ENCODE data around the gene DUS2. TPM values are rescaled to one million over a fixed set of nuclear protein-coding genes. Genes with fewer than 3 reads are reported as not detected.

Gene DUS2
- total RNA-seq (2022) (33.6 and 37.4 TPM in 2 replicates), Bru-seq, nascent RNA (percentile 65 among the genes with signal in this experiment), BruChase-seq, experiment 1, labeled RNA remaining after a 2-hour chase (percentile 65 among the genes with signal in this experiment), BruChase-seq, experiment 2, labeled RNA remaining after a 6-hour chase (percentile 66 among the genes with signal in this experiment)
- long read RNA-seq, transcript DUS2-207 (17 exons, 2,310 nt) = major isoform, 52 of 81 reads
- long read RNA-seq, transcript DUS2-201 (16 exons, 1,933 nt) = minor isoform, 10 of 81 reads
- long read RNA-seq, partial matches to known transcripts = 7 of 81 reads
- long read RNA-seq, other reads (novel, unspliced or antisense) = 12 of 81 reads

- Histone ChIP-seq H3K4me1 (no peaks in the 10 kb centered on the region; the same call in 1 of the 2 replicates), H3K36me3 (ENCODE audit: control insufficient read depth, insufficient read depth, low read length) (no peaks in the 10 kb centered on the region; the same call in none of the 2 replicates), H3K4me3 (ENCODE audit: low read depth, low read length) (peak within 1 kb of the TSS; percentile 89), H3K27me3 (replicated peaks; ENCODE audit: control insufficient read depth, insufficient read depth, low read length) (no peaks in the 10 kb centered on the region), H3K9me3 (no peaks in the 10 kb centered on the region)
- Mint-ChIP-seq H3K9me3 (ENCODE audit: unreplicated experiment) (no peaks in the 10 kb centered on the region), H3K27me3 (ENCODE audit: insufficient read depth, unreplicated experiment) (no peaks in the 10 kb centered on the region), H3K27ac (ENCODE audit: unreplicated experiment) (peak within 1 kb of the TSS; percentile 90), H3K4me1 (ENCODE audit: low read depth, unreplicated experiment) (peaks cover 8% of the 10 kb centered on the region), H3K36me3 (ENCODE audit: insufficient read depth, unreplicated experiment) (peaks cover 30% of the 10 kb centered on the region), H3K4me3 (ENCODE audit: unreplicated experiment) (peak within 1 kb of the TSS; percentile 83)
- BruUV-seq (replicated peaks) = TSS peak; percentile 69
- POLR2A ChIA-PET = interaction anchor here (0.5 to 1.9 kb wide), 12 partner anchors 20 to 1810 kb away, joined by 3 to 7 read pairs (median 3); partner anchors contain the start of genes GFOD2, PRMT7, PSMB10 and SLC7A6OS
- CTCF ChIA-PET = interaction anchor here (0.5 to 1.4 kb wide), 5 partner anchors 12 to 1222 kb away, joined by 3 to 7 read pairs (median 4); no protein-coding TSS in a partner anchor
- intact Hi-C loops (cut with micrococcal nuclease; ENCODE audit: unreplicated experiment) = loop anchor here (1.0 kb wide), 1 partner anchor 41 kb away; no protein-coding TSS in a partner anchor
- peak; percentile 94 to 96 for DNase-seq
- no peak for TF ChIP-seq CTCF (IDR thresholded peaks at IDR 0.05; ENCODE audit: insufficient read depth in 1 of 2, low read depth in 1 of 2, low read length in 1 of 2, severe bottlenecking in 1 of 2, unreplicated experiment in 1 of 2)
Observed at GRCh38 chr16:68022728-68023537, at the start of gene DUS2, which contains the start of gene DDX28. DUS2 (plus strand) TSS chr16:68023284; CDS start chr16:68038024, 14,740 bp downstream. DDX28 (minus strand) TSS chr16:68023232; CDS start chr16:68023202, 30 bp downstream.

GRCh38 chr16:67975321-67976105 lies 47.6 kb upstream of the DUS2 start:
- ChIA-PET CTCF (no interaction called here), POLR2A (no interaction called here)
- no peaks in the 10 kb centered on the region for H3K36me3 Mint-ChIP-seq (ENCODE audit: insufficient read depth, unreplicated experiment)
- Histone ChIP-seq H3K4me1 (no peaks in the 10 kb centered on the region), H3K4me3 (ENCODE audit: low read depth, low read length) (no peak overlapping the region), H3K9me3 (no peaks in the 10 kb centered on the region), H3K36me3 (ENCODE audit: control insufficient read depth, insufficient read depth, low read length) (no peaks in the 10 kb centered on the region), H3K27me3 (replicated peaks; ENCODE audit: control insufficient read depth, insufficient read depth, low read length) (no peaks in the 10 kb centered on the region)
- H3K9me3 Mint-ChIP-seq (ENCODE audit: unreplicated experiment) = no peaks in the 10 kb centered on the region
- no peaks in the 10 kb centered on the region for H3K4me1 Mint-ChIP-seq (ENCODE audit: low read depth, unreplicated experiment)
- no TSS peak for BruUV-seq (replicated peaks)
- DNase-seq = no peak
- intact Hi-C loops (cut with micrococcal nuclease; ENCODE audit: unreplicated experiment) = no loop called here
- no peak overlapping the region for H3K27ac Mint-ChIP-seq (ENCODE audit: unreplicated experiment)
- TF ChIP-seq CTCF (IDR thresholded peaks at IDR 0.05; ENCODE audit: insufficient read depth in 1 of 2, low read depth in 1 of 2, low read length in 1 of 2, severe bottlenecking in 1 of 2, unreplicated experiment in 1 of 2) = no peak
- H3K27me3 Mint-ChIP-seq (ENCODE audit: insufficient read depth, unreplicated experiment) = no peaks in the 10 kb centered on the region
- no peak overlapping the region for H3K4me3 Mint-ChIP-seq (ENCODE audit: unreplicated experiment)

Data from Caco-2 (cell line).